ENCODE measurements around the gene FZD1.

FZD1 gene

GRCh38 chr7:91264046-91264923 is at the start of gene FZD1:
Gene FZD1 (plus strand): TSS chr7:91264433. CDS start chr7:91264881, 448 bp downstream.
- peak; percentile 79 for DNase-seq

GRCh38 chr7:91226411-91226810 is 37.8 kb upstream of the FZD1 start:
- DNase-seq, result no peak

- no peak for DNase-seq
Observed at GRCh38 chr7:91228327-91228726, 35.9 kb upstream of the FZD1 start.

- DNase-seq, result no peak
Observed at GRCh38 chr7:91228927-91229558, 35.2 kb upstream of the FZD1 start.

- no peak for DNase-seq
Observed at GRCh38 chr7:91230100-91230499, 34.1 kb upstream of the FZD1 start.

- no peak for DNase-seq
Observed at GRCh38 chr7:91230503-91230902, 33.7 kb upstream of the FZD1 start.

- DNase-seq, result no peak
Observed at GRCh38 chr7:91233212-91233611, 31.0 kb upstream of the FZD1 start.

- no peak for DNase-seq
Observed at GRCh38 chr7:91235211-91235832, 28.9 kb upstream of the FZD1 start.

- DNase-seq, result no peak
Observed at GRCh38 chr7:91239171-91239604, 25.0 kb upstream of the FZD1 start.

- no peak for DNase-seq
Observed at GRCh38 chr7:91239772-91240171, 24.5 kb upstream of the FZD1 start.

GRCh38 chr7:91240376-91240941 is 23.8 kb upstream of the FZD1 start:
- DNase-seq, result no peak

GRCh38 chr7:91242097-91242844 is 22.0 kb upstream of the FZD1 start:
- no peak for DNase-seq

GRCh38 chr7:91243591-91244301 is 20.5 kb upstream of the FZD1 start:
- no peak for DNase-seq

GRCh38 chr7:91247500-91247899 is 16.7 kb upstream of the FZD1 start:
- no peak for DNase-seq

- DNase-seq, result no peak
Observed at GRCh38 chr7:91248996-91249395, 15.2 kb upstream of the FZD1 start.

GRCh38 chr7:91249506-91250233 is 14.6 kb upstream of the FZD1 start:
- DNase-seq, result no peak

- no peak for DNase-seq
Observed at GRCh38 chr7:91250706-91251105, 13.5 kb upstream of the FZD1 start.

- no peak for DNase-seq
Observed at GRCh38 chr7:91251877-91252276, 12.4 kb upstream of the FZD1 start.

GRCh38 chr7:91263384-91264045 is 718 bp upstream of the FZD1 start:
- DNase-seq, result no peak

GRCh38 chr7:91264924-91265681 is 870 bp downstream of the FZD1 start:
- DNase-seq, result no peak

All from 8988T (cell line).